ENCODE measurements around the gene USF3.

GRCh38 chr3:113660896-113661295 is 35.5 kb downstream of the USF3 start:
- TF ChIP-seq POLR2AphosphoS5 (IDR thresholded peaks at IDR 0.05) (no peak), CTCF (IDR thresholded peaks at IDR 0.05) (no peak)

Measured in breast epithelium (tissue), 3 donors.